Measurements from ENCODE around the gene DNAJC7. TPM values are rescaled to one million over a fixed set of nuclear protein-coding genes. Genes with fewer than 3 reads are reported as not detected.
A peak's percentile ranks its signal among the peaks of the same experiment; 100 is the strongest.

Gene DNAJC7
- total and polyA plus RNA-seq, 9 of the 15 experiments (the other 6 are each of a cell fraction or from before 2014, with no cell fraction given), result 85.8 to 262 (median 157) TPM

GRCh38 chr17:41930009-41930832 is 87.0 kb downstream of the DNAJC7 start, which contains the start of gene ODAD4 (continued):
- TF ChIP-seq AFF1 (IDR thresholded peaks at IDR 0.05; ENCODE audit: low read depth in 1 of 2, partially characterized antibody in 2 of 2), result peak in 1 of 2 experiments; percentile 63
- TF ChIP-seq TSC22D4 (tag; IDR thresholded peaks at IDR 0.05), result no peak
- peak; percentile 81 for TF ChIP-seq NFRKB (IDR thresholded peaks at IDR 0.05; ENCODE audit: low read depth)
- no peak for TF ChIP-seq HEY1 (CRISPR knock-in tag; IDR thresholded peaks at IDR 0.05; ENCODE audit: borderline replicate concordance)
- peak; percentile 73 for TF ChIP-seq MYNN (IDR thresholded peaks at IDR 0.05)
- TF ChIP-seq MYNN (CRISPR knock-in tag; IDR thresholded peaks at IDR 0.05), result no peak
- TF ChIP-seq ZNF41 (CRISPR knock-in tag; conservative IDR thresholded peaks at IDR 0.05), result no peak
- no peak for TF ChIP-seq TCF3 (CRISPR knock-in tag; IDR thresholded peaks at IDR 0.05)
- no peak for TF ChIP-seq RFX7 (CRISPR knock-in tag; IDR thresholded peaks at IDR 0.05)
- TF ChIP-seq ZNF133 (CRISPR knock-in tag; IDR thresholded peaks at IDR 0.05), result no peak
- peak; percentile 73 for TF ChIP-seq POLR2H (tag; IDR thresholded peaks at IDR 0.05; ENCODE audit: low read depth)
- TF ChIP-seq ZNF143 (CRISPR knock-in tag; IDR thresholded peaks at IDR 0.05), result no peak
- TF ChIP-seq CXXC5 (CRISPR knock-in tag; IDR thresholded peaks at IDR 0.05), result peak; percentile 81
- TF ChIP-seq JUND (IDR thresholded peaks at IDR 0.05; ENCODE audit: borderline replicate concordance, low read depth, low read length), result peak; percentile 47; the same call in 1 of the 2 replicates
- peak; percentile 60; the same call in 2 of the 3 replicates for TF ChIP-seq JUND (tag; IDR thresholded peaks at IDR 0.05; ENCODE audit: borderline replicate concordance, low read depth, low read length)
- no peak for TF ChIP-seq FIP1L1 (IDR thresholded peaks at IDR 0.05; ENCODE audit: low read depth, low read length, poor library complexity, severe bottlenecking)
- TF ChIP-seq FOXA3 (CRISPR knock-in tag; conservative IDR thresholded peaks at IDR 0.05 in 1 of 2, IDR thresholded peaks at IDR 0.05 in 1 of 2), result no peak
- no peak for TF ChIP-seq CEBPZ (IDR thresholded peaks at IDR 0.05; ENCODE audit: borderline replicate concordance, low read depth, low read length)
- TF ChIP-seq ZNF277 (CRISPR knock-in tag; IDR thresholded peaks at IDR 0.05; ENCODE audit: borderline replicate concordance), result no peak
